ENCODE measurements around the gene PDE4B. TPM values are rescaled to one million over a fixed set of nuclear protein-coding genes. Genes with fewer than 3 reads are reported as not detected.
"Not testable (repeated sequence)": the region's sequence is repeated elsewhere in the genome, so short reads cannot be mapped to it uniquely, and the experiment has no call there.

Gene PDE4B
- total RNA-seq, 1 donor from 2014 or later: 10.6 TPM

GRCh38 chr1:66386712-66387111, 594.0 kb downstream of the PDE4B start:
- no peak for DNase-seq
- ATAC-seq (ENCODE audit: poor library complexity): no peak
- intact Hi-C loops (cut with DNase I): no loop called here

- no peak for DNase-seq
Measured at GRCh38 chr1:66388913-66389312, 596.2 kb downstream of the PDE4B start.

GRCh38 chr1:66393586-66394287, 601.0 kb downstream of the PDE4B start:
- ATAC-seq (ENCODE audit: poor library complexity): no peak
- DNase-seq: no peak
- intact Hi-C loops (cut with DNase I): no loop called here

More at GRCh38 chr1:66388913-66389312, 596.2 kb downstream of the PDE4B start:
- ATAC-seq (ENCODE audit: poor library complexity): peak; percentile 43
- intact Hi-C loops (cut with DNase I): no loop called here

GRCh38 chr1:66394603-66395002, 601.9 kb downstream of the PDE4B start:
- intact Hi-C loops (cut with DNase I): no loop called here
- ATAC-seq (ENCODE audit: poor library complexity): no peak
- no peak for DNase-seq

- no peak for DNase-seq
- intact Hi-C loops (cut with DNase I): no loop called here
- peak; percentile 78 for ATAC-seq (ENCODE audit: poor library complexity)
Measured at GRCh38 chr1:66395202-66396061, 602.7 kb downstream of the PDE4B start.

- DNase-seq (no peak), ATAC-seq (ENCODE audit: poor library complexity) (peak; percentile 74)
- intact Hi-C loops (cut with DNase I): no loop called here
Measured at GRCh38 chr1:66396212-66396890, 603.7 kb downstream of the PDE4B start.

GRCh38 chr1:66397192-66397591, 604.5 kb downstream of the PDE4B start:
- DNase-seq (no peak), ATAC-seq (ENCODE audit: poor library complexity) (no peak)
- intact Hi-C loops (cut with DNase I): no loop called here

- DNase-seq: no peak
- no peak for ATAC-seq (ENCODE audit: poor library complexity)
- intact Hi-C loops (cut with DNase I): no loop called here
Measured at GRCh38 chr1:66399888-66400529, 607.3 kb downstream of the PDE4B start.

GRCh38 chr1:66400660-66401059, 608.0 kb downstream of the PDE4B start:
- no peak for ATAC-seq (ENCODE audit: poor library complexity)
- DNase-seq: no peak
- intact Hi-C loops (cut with DNase I): no loop called here

GRCh38 chr1:66401244-66401643, 608.5 kb downstream of the PDE4B start:
- intact Hi-C loops (cut with DNase I): no loop called here
- ATAC-seq (ENCODE audit: poor library complexity): no peak
- no peak for DNase-seq

GRCh38 chr1:66402194-66402593, 609.5 kb downstream of the PDE4B start:
- DNase-seq (peak; percentile 82), ATAC-seq (ENCODE audit: poor library complexity) (peak; percentile 97)
- intact Hi-C loops (cut with DNase I): no loop called here

GRCh38 chr1:66403007-66403731, 610.5 kb downstream of the PDE4B start:
- intact Hi-C loops (cut with DNase I): no loop called here
- no peak for DNase-seq
- peak; percentile 63 for ATAC-seq (ENCODE audit: poor library complexity)

- no peak for DNase-seq
- intact Hi-C loops (cut with DNase I): no loop called here
- no peak for ATAC-seq (ENCODE audit: poor library complexity)
Measured at GRCh38 chr1:66405061-66405460, 612.4 kb downstream of the PDE4B start.

GRCh38 chr1:66411449-66411848, 618.8 kb downstream of the PDE4B start:
- ATAC-seq (ENCODE audit: poor library complexity); intact Hi-C loops (cut with DNase I); DNase-seq: not testable (repeated sequence)

GRCh38 chr1:66412704-66413103, 620.0 kb downstream of the PDE4B start:
- no peak for ATAC-seq (ENCODE audit: poor library complexity)
- intact Hi-C loops (cut with DNase I): no loop called here
- no peak for DNase-seq

- DNase-seq (no peak), ATAC-seq (ENCODE audit: poor library complexity) (no peak)
- intact Hi-C loops (cut with DNase I): no loop called here
Measured at GRCh38 chr1:66413136-66413837, 620.6 kb downstream of the PDE4B start.

GRCh38 chr1:66413838-66414175, 621.1 kb downstream of the PDE4B start:
- intact Hi-C loops (cut with DNase I): no loop called here
- DNase-seq (no peak), ATAC-seq (ENCODE audit: poor library complexity) (no peak)

- ATAC-seq (ENCODE audit: poor library complexity): no peak
Measured at GRCh38 chr1:66415281-66415680, 622.6 kb downstream of the PDE4B start.

More at GRCh38 chr1:66415281-66415680, 622.6 kb downstream of the PDE4B start:
- intact Hi-C loops (cut with DNase I): no loop called here
- DNase-seq: no peak

Measured in Right ventricle myocardium superior (tissue), 1 donor.